ENCODE measurements around the gene C4BPA.

The C4BPA gene

DNA sequence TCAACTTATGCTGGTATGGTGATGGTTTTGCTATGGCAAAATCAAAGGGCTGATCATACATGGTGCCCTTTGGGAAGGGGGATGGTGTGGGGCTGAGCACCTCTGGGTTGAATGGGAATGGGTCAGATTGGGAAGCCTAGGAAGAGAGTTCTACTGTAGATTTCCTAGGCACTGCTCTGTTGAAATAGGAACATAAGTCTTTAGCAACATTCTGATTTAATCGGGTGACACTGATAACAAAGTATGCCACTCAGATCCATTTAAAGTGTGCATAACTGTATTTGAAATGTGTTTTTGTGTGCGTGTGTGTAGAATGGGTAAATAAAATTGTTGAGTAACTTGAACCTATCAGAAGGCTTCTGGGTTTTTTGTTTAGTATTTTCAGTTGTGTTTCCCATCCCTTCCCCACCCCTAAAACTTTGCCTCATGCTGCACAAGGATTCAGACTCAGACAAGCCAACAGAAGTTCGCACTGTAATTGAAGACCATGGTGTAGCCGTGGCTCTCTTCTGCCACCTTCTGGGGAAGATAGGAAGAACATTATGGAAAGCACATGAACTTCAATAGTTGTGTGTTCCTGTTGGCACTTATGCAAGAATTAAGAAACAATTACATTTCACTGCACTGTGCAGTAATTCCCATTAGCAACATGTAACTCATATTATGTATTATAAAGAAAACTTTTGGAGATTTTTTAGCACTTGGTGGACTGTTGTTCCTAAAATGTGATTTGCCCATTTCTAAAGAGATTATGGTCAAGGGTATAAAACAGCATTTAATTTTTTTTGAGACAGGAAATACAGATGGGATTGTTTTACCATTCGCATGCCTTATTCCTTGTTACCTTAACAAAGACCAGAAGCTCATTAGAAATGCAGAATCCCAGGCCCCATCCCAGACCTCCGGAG is 26.3 kb upstream of the C4BPA start:
- H3K36me3 Mint-ChIP-seq (ENCODE audit: low read depth) = no peaks in the 10 kb centered on the region
- peaks cover 5% of the 10 kb centered on the region for H3K27me3 Mint-ChIP-seq (ENCODE audit: low read depth)
- H3K4me3 Mint-ChIP-seq = no peak overlapping the region
- no peaks in the 10 kb centered on the region for H3K9me3 Mint-ChIP-seq
- H3K27ac Mint-ChIP-seq = no peak overlapping the region
- TF ChIP-seq CTCF (IDR thresholded peaks at IDR 0.05; ENCODE audit: unreplicated experiment in 3 of 3) = peak; percentile 88 to 92 (median 88)
- no peaks in the 10 kb centered on the region for H3K4me1 Mint-ChIP-seq

GRCh38 chr1:207078578-207079132 is 25.4 kb upstream of the C4BPA start:
- H3K4me3 Mint-ChIP-seq = no peak overlapping the region
- H3K9me3 Mint-ChIP-seq = no peaks in the 10 kb centered on the region

DNA sequence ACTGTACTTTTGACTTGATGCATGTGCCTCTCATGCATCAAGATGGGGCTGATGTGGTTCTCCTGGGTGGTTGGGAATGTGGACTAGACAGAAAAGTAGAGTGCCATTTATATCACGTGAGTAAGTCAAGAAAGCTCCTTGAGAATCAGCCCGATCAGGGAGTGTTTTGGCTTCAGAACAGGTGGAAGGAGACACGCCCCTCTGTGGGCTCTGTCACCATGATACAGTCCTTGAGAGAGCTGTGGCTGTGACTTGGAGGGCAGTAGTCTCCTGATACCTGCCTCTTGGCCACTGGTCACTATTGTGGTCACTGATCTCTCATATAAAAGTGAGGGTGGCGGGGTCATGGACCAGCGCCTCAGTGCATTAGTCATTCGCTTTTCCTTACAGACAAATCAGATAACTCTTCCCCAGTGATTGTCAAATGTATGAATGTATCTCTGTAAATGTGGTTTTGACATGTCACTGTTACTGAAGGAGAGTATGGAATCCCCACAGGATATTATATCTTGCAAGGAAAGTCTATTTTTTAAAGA is 24.3 kb upstream of the C4BPA start:
- peaks cover 5% of the 10 kb centered on the region for H3K4me1 Mint-ChIP-seq
- H3K27ac Mint-ChIP-seq = no peak overlapping the region
- H3K36me3 Mint-ChIP-seq (ENCODE audit: low read depth) = no peaks in the 10 kb centered on the region
- peaks cover 4% of the 10 kb centered on the region for H3K27me3 Mint-ChIP-seq (ENCODE audit: low read depth)
- TF ChIP-seq CTCF (IDR thresholded peaks at IDR 0.05; ENCODE audit: unreplicated experiment in 3 of 3) = no peak
- no peak overlapping the region for H3K4me3 Mint-ChIP-seq
- H3K9me3 Mint-ChIP-seq = no peaks in the 10 kb centered on the region

More at GRCh38 chr1:207078578-207079132, 25.4 kb upstream of the C4BPA start:
- Mint-ChIP-seq H3K27ac (no peak overlapping the region), H3K4me1 (no peaks in the 10 kb centered on the region), H3K27me3 (ENCODE audit: low read depth) (no peaks in the 10 kb centered on the region), H3K36me3 (ENCODE audit: low read depth) (no peaks in the 10 kb centered on the region)
- no peak for TF ChIP-seq CTCF (IDR thresholded peaks at IDR 0.05; ENCODE audit: unreplicated experiment in 3 of 3)

GRCh38 chr1:207081088-207081487 is 22.9 kb upstream of the C4BPA start:
- TF ChIP-seq CTCF (IDR thresholded peaks at IDR 0.05; ENCODE audit: unreplicated experiment in 3 of 3) = no peak
- peaks cover 6% of the 10 kb centered on the region for H3K27me3 Mint-ChIP-seq (ENCODE audit: low read depth)
- no peak overlapping the region for H3K27ac Mint-ChIP-seq
- no peaks in the 10 kb centered on the region for H3K9me3 Mint-ChIP-seq
- no peak overlapping the region for H3K4me3 Mint-ChIP-seq
- no peaks in the 10 kb centered on the region for H3K36me3 Mint-ChIP-seq (ENCODE audit: low read depth)
- peaks cover 9% of the 10 kb centered on the region for H3K4me1 Mint-ChIP-seq

GRCh38 chr1:207081806-207082205 is 22.2 kb upstream of the C4BPA start:
- peaks cover 13% of the 10 kb centered on the region for H3K4me1 Mint-ChIP-seq

More at GRCh38 chr1:207081806-207082205, 22.2 kb upstream of the C4BPA start:
- H3K4me3 Mint-ChIP-seq = no peak overlapping the region
- no peak for TF ChIP-seq CTCF (IDR thresholded peaks at IDR 0.05; ENCODE audit: unreplicated experiment in 3 of 3)
- H3K27me3 Mint-ChIP-seq (ENCODE audit: low read depth) = peaks cover 6% of the 10 kb centered on the region
- no peaks in the 10 kb centered on the region for H3K36me3 Mint-ChIP-seq (ENCODE audit: low read depth)
- no peak overlapping the region for H3K27ac Mint-ChIP-seq
- H3K9me3 Mint-ChIP-seq = no peaks in the 10 kb centered on the region

Data from nephron (organoid).